Chondrocyte (in vitro differentiated cells): ENCODE results near the gene KAZALD1. TPM values are rescaled to one million over a fixed set of nuclear protein-coding genes. Genes with fewer than 3 reads are reported as not detected.

ENCODE experiments used
- DNase-seq: peaks from one replicate; pipeline ENCODE4 v3.0.0; 2021; ENCODE audit warnings: mixed read lengths, low spot score
- H3K27ac Mint-ChIP-seq: one replicate; pipeline ENCODE4 v1.8.0; 2021; ENCODE audit warnings: mild to moderate bottlenecking, moderate library complexity, mixed read lengths; ENCODE audit not compliant: unreplicated experiment
- H3K27me3 Mint-ChIP-seq: 2 replicates; pipeline ENCODE4 v1.8.0; 2021; ENCODE audit warnings: low read depth, mixed read lengths
- H3K36me3 Mint-ChIP-seq: 2 replicates; pipeline ENCODE4 v1.8.0; 2021; ENCODE audit warnings: low read depth, mixed read lengths
- H3K4me1 Mint-ChIP-seq: 2 replicates; pipeline ENCODE4 v1.8.0; 2021; ENCODE audit warnings: low read depth, mild to moderate bottlenecking, mixed read lengths
- H3K4me3 Mint-ChIP-seq: one replicate; pipeline ENCODE4 v1.8.0; 2021; ENCODE audit warnings: mild to moderate bottlenecking, moderate library complexity, mixed read lengths; ENCODE audit not compliant: unreplicated experiment
- H3K9me3 Mint-ChIP-seq: 2 replicates; pipeline ENCODE4 v1.8.0; 2021; ENCODE audit warnings: low read depth, mixed read lengths
- total RNA-seq: library from RNA; stranded (reverse); gene quantifications from 3 replicates; pipeline ENCODE4 v1.2.1, GENCODE V29; 2021
- TF ChIP-seq, protein P1 (sequence below): fragments of 200-600 bp; sonication (generic); IDR thresholded peaks from 2 replicates; pipeline ENCODE4 v1.5.0; 2021; ENCODE audit warnings: antibody characterized with exemption, mild to moderate bottlenecking, moderate library complexity

KAZALD1 gene
- total RNA-seq, 1 donor from 2014 or later: 18.9 TPM

DNA sequence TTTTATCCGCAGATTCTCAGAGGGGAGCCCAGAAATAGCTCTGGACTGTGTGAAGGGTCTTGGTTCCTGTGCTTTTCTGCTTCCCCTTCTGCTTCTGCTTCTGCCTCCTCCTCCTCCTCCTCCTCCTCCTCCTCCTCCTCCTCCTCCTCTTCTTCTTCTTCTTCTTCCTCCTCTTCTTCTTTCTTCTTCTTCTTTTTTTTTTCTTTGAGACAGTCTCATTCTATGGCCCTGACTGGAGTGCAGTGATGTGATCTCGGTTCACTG is 42.4 kb upstream of the KAZALD1 start:
- DNase-seq: no peak
- no peak overlapping the region for H3K27ac Mint-ChIP-seq
- H3K27me3 Mint-ChIP-seq: peaks cover 5% of the 10 kb centered on the region
- no peak overlapping the region for H3K4me3 Mint-ChIP-seq
- H3K36me3 Mint-ChIP-seq: no peaks in the 10 kb centered on the region
- TF ChIP-seq, protein P1, sequence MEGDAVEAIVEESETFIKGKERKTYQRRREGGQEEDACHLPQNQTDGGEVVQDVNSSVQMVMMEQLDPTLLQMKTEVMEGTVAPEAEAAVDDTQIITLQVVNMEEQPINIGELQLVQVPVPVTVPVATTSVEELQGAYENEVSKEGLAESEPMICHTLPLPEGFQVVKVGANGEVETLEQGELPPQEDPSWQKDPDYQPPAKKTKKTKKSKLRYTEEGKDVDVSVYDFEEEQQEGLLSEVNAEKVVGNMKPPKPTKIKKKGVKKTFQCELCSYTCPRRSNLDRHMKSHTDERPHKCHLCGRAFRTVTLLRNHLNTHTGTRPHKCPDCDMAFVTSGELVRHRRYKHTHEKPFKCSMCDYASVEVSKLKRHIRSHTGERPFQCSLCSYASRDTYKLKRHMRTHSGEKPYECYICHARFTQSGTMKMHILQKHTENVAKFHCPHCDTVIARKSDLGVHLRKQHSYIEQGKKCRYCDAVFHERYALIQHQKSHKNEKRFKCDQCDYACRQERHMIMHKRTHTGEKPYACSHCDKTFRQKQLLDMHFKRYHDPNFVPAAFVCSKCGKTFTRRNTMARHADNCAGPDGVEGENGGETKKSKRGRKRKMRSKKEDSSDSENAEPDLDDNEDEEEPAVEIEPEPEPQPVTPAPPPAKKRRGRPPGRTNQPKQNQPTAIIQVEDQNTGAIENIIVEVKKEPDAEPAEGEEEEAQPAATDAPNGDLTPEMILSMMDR: no peak
- H3K4me1 Mint-ChIP-seq: peaks cover 16% of the 10 kb centered on the region
- no peaks in the 10 kb centered on the region for H3K9me3 Mint-ChIP-seq

DNA sequence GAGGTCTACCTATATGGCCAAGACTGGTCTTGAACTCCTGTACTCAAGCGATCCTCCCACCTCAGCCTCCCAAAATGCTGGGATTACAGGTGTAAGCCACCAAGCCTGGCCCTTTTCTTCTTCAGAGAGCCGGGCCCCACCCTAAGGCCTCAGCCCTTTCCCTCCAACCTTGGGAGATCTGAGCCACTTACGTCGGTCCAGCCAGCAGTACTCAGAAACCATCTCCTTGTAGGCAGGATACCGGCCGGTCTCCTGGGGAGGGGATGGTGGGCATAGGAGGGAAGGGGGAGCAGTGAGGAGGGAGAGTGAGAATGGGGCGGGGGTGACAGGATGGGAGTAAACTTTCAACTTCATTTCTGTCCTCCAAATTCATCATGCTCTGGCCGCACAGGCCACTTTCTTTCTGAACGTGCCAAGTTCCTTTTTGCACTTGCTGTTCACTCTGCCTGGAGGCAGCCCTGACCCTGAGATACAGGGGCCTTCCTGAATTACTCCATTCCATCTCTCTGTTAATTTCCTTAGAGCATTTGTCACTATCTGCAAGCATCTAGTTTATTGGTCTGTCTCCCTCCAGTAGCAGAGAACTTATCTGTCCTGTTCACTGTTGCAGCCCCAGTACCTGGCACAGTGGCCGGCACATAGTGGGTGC is 41.2 kb upstream of the KAZALD1 start:
- no peaks in the 10 kb centered on the region for H3K9me3 Mint-ChIP-seq
- DNase-seq: peak; percentile 70
- H3K4me1 Mint-ChIP-seq: peaks cover 5% of the 10 kb centered on the region
- no peaks in the 10 kb centered on the region for H3K36me3 Mint-ChIP-seq
- TF ChIP-seq, protein P1: no peak
- no peak overlapping the region for H3K27ac Mint-ChIP-seq
- no peak overlapping the region for H3K4me3 Mint-ChIP-seq
- H3K27me3 Mint-ChIP-seq: peaks cover 5% of the 10 kb centered on the region

DNA sequence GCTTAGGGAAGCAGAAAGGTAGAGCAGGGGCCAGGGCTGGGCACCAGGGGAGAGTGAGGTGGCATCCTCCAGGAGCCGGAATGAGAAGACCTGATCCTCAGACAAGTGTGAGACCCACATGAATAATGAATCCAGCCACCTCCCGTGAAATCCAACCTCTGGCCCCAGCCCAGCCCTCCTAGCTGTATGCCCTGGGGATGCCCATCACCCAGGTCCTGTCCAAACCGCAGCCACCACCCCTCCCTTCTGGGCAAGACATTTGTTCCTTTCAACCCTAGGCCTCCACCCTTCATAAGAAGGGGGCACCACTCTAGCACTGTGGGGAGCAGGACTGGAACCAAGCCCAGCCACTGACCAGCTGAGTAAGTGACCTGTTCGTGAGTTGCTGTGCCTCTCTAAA is 40.5 kb upstream of the KAZALD1 start:
- Mint-ChIP-seq H3K4me3 (no peak overlapping the region), H3K9me3 (no peaks in the 10 kb centered on the region), H3K27ac (no peak overlapping the region), H3K36me3 (no peaks in the 10 kb centered on the region), H3K27me3 (peaks cover 5% of the 10 kb centered on the region), H3K4me1 (peaks cover 5% of the 10 kb centered on the region)
- DNase-seq: peak; percentile 68
- TF ChIP-seq, protein P1: no peak

DNA sequence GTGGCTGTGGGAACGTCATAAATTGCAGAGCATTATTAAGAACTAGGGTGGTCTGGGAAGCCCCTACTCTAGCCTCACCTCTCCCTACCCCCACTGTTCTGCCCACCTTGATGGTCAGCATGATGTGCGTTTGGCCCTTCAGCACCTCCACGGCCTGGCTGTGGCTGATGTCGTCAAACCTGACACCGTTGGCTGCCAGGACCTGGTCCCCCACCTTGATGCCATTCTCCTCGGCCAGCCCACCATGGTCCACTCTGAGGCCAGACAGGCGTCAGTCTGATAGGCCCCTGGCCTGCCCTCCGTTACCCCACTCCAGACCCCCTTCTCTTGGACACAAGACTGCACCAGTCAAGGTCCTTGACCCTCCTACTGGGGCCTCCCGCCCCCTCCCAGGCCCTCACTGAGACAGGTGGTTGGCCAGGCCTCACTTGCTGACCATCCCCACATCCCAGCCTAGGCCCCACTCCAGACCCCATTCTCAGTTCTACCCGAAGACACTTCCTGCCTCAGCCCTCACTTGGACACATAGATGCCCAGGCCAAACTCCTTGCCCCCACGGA is 40.0 kb upstream of the KAZALD1 start:
- H3K36me3 Mint-ChIP-seq: no peaks in the 10 kb centered on the region
- H3K9me3 Mint-ChIP-seq: no peaks in the 10 kb centered on the region
- no peak overlapping the region for H3K27ac Mint-ChIP-seq
- H3K4me1 Mint-ChIP-seq: peaks cover 5% of the 10 kb centered on the region
- H3K4me3 Mint-ChIP-seq: no peak overlapping the region
- DNase-seq: peak; percentile 68
- TF ChIP-seq, protein P1: no peak
- H3K27me3 Mint-ChIP-seq: peaks cover 1% of the 10 kb centered on the region

DNA sequence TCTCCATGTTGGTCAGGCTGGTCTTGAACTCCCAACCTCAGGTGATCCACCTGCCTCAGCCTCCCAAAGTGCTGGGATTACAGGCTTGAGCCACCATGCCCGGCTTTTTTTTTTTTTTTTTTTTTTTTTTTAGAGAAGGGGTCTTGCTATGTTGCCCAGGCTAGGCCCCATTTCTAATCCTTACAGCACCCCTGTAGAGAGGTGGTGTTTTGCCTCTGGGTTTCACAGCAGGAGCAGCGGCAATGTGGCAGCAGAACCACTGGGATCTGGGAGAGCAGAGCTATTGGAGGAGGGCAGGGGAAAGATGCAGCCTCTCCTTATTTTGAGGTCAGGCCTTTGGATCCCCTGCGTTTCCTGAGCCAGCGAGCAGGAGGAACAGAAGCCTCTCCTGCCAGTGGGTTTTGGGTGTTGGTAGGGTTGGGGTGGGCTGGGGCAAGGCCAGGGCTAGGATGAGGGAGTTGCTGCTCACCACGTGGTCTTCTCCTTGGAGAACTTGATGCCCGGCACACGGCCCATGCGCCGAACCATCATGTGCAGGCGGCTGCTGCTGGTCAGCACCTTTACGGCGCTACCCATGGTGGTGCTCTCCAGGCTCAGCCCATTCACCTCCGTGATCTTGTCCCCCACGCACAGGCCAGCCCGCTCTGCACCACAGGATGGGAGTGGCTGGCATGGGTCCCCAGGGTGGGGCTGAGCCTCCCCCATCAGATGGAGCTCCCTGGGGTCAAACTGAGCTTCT is 38.7 kb upstream of the KAZALD1 start:
- Mint-ChIP-seq H3K36me3 (no peaks in the 10 kb centered on the region), H3K9me3 (no peaks in the 10 kb centered on the region), H3K27ac (no peak overlapping the region), H3K4me1 (peaks cover 5% of the 10 kb centered on the region), H3K4me3 (no peak overlapping the region), H3K27me3 (no peaks in the 10 kb centered on the region)
- TF ChIP-seq, protein P1: no peak
- peak; percentile 76 for DNase-seq
